Caco-2 (cell line): ENCODE results near the gene FBXL15. TPM values are rescaled to one million over a fixed set of nuclear protein-coding genes. Genes with fewer than 3 reads are reported as not detected.

ENCODE experiments used
- BruUV-seq: library from RNA; stranded (reverse); fragments of 400-500 nt; replicated peaks from 2 replicates; lab custom pipeline; 2021; lab: Mats Ljungman, UMichigan
- CTCF ChIA-PET: fragments of 300-600 bp; sonication (Branson Sonifier 250); formaldehyde crosslinking; loops from one replicate; lab custom pipeline; 2022; ENCODE audit warnings: antibody characterized with exemption; lab: Charles Lee
- POLR2A ChIA-PET: fragments of 300-600 bp; sonication (Branson Sonifier 250); formaldehyde crosslinking; loops from one replicate; lab custom pipeline; 2022; ENCODE audit warnings: antibody characterized with exemption; lab: Charles Lee
- DNase-seq, 2 experiments: peaks; one replicate each; pipeline versions ENCODE4 v3.0.0 to v3.0.0-alpha.2; 2020 to 2022
- H3K27me3 ChIP-seq: replicated peaks from 2 replicates; pipeline ENCODE4 v1.6.0; 2011; ENCODE audit warnings: low read length; ENCODE audit not compliant: control insufficient read depth, insufficient read depth
- H3K36me3 ChIP-seq: 2 replicates; pipeline ENCODE4 v1.5.1; 2011; ENCODE audit warnings: low read length; ENCODE audit not compliant: control insufficient read depth, insufficient read depth
- H3K4me1 ChIP-seq: fragments of 250-450 bp; sonication (Bioruptor Pico); 2 replicates; pipeline ENCODE4 v1.5.1; 2020; ENCODE audit warnings: mild to moderate bottlenecking
- H3K4me3 ChIP-seq: 2 replicates; pipeline ENCODE4 v1.5.1; 2011; ENCODE audit warnings: low read depth, mild to moderate bottlenecking, control low read depth, low read length
- H3K9me3 ChIP-seq: fragments of 250-450 bp; sonication (Bioruptor Pico); 2 replicates; pipeline ENCODE4 v1.5.1; 2020; ENCODE audit warnings: mild to moderate bottlenecking, moderate library complexity
- H3K27ac Mint-ChIP-seq: one replicate; pipeline ENCODE4 v1.8.0; 2022; ENCODE audit warnings: mixed read lengths; ENCODE audit not compliant: unreplicated experiment
- H3K27me3 Mint-ChIP-seq: one replicate; pipeline ENCODE4 v1.8.0; 2022; ENCODE audit warnings: mixed read lengths; ENCODE audit not compliant: insufficient read depth, unreplicated experiment
- H3K36me3 Mint-ChIP-seq: one replicate; pipeline ENCODE4 v1.8.0; 2022; ENCODE audit warnings: mild to moderate bottlenecking, mixed read lengths; ENCODE audit not compliant: insufficient read depth, unreplicated experiment
- H3K4me1 Mint-ChIP-seq: one replicate; pipeline ENCODE4 v1.8.0; 2022; ENCODE audit warnings: low read depth, mixed read lengths; ENCODE audit not compliant: unreplicated experiment
- H3K4me3 Mint-ChIP-seq: one replicate; pipeline ENCODE4 v1.8.0; 2022; ENCODE audit warnings: mild to moderate bottlenecking, moderate library complexity, mixed read lengths; ENCODE audit not compliant: unreplicated experiment
- H3K9me3 Mint-ChIP-seq: one replicate; pipeline ENCODE4 v1.8.0; 2022; ENCODE audit warnings: mixed read lengths; ENCODE audit not compliant: unreplicated experiment
- intact Hi-C: fragments of 100-400 bp; cut with micrococcal nuclease; formaldehyde crosslinking; loops from one replicate; pipeline ENCODE4 v1.10.0; 2022; ENCODE audit not compliant: unreplicated experiment
- total RNA-seq: library from RNA; stranded (reverse); gene quantifications from 2 replicates; pipeline ENCODE4 v1.2.3, GENCODE V29; 2022
- TF ChIP-seq, protein P1 (sequence below), 2 experiments: fragments of 200-600 bp in 1 of 2; IDR thresholded peaks; 1 replicate in 1 of 2; 2 replicates in 1 of 2; pipeline versions ENCODE4 v1.5.1 to v1.8.0; 2011 to 2022; ENCODE audit warnings: antibody characterized with exemption in 1 of 2, control low read depth in 1 of 2, inconsistent platforms in 1 of 2, low read depth in 1 of 2, low read length in 1 of 2, mild to moderate bottlenecking in 1 of 2, moderate library complexity in 1 of 2; ENCODE audit not compliant: insufficient read depth in 1 of 2, severe bottlenecking in 1 of 2, unreplicated experiment in 1 of 2

The FBXL15 gene
- total RNA-seq, 1 experiment from 2014 or later: 7.9 TPM

DNA sequence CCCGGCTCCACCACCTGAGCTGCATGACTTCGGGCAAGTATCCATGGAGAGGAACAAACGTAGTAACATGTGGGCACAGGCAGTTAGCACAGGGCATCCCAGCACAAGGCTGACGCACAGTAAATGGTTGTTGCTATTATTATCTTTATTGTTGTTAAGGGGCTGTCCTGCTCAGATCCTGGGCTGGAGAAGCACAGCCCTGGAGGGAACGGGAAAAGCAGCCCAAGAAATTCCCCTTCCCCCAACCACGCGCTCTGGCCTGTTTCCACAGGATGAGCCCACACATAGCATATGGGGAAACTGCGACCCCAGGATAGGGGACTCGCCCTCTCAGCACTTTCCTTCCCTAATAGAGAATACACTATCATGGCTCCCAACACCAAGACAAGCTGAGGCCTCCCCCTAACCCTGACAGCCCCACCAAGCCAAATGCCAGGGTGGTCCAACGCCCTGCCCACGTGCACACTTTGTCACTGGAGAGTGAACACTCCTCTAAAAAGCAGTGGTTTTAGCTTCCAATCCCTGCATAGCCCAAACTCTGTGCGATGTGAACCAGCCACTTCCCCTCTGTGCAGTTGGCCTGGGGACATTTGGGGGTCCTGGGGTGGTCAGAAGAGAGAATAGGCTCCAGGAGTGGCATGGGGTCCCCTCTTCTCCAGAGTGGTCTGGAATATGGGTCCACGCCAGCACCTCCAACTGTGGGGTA is 13.1 kb upstream of the FBXL15 start:
- CTCF ChIA-PET: interaction anchor here (0.6 to 1.6 kb wide), 2 partner anchors 56 to 178 kb away, joined by 4 to 8 read pairs; no protein-coding TSS in a partner anchor
- TF ChIP-seq, protein P1, sequence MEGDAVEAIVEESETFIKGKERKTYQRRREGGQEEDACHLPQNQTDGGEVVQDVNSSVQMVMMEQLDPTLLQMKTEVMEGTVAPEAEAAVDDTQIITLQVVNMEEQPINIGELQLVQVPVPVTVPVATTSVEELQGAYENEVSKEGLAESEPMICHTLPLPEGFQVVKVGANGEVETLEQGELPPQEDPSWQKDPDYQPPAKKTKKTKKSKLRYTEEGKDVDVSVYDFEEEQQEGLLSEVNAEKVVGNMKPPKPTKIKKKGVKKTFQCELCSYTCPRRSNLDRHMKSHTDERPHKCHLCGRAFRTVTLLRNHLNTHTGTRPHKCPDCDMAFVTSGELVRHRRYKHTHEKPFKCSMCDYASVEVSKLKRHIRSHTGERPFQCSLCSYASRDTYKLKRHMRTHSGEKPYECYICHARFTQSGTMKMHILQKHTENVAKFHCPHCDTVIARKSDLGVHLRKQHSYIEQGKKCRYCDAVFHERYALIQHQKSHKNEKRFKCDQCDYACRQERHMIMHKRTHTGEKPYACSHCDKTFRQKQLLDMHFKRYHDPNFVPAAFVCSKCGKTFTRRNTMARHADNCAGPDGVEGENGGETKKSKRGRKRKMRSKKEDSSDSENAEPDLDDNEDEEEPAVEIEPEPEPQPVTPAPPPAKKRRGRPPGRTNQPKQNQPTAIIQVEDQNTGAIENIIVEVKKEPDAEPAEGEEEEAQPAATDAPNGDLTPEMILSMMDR (IDR thresholded peaks at IDR 0.05; ENCODE audit: insufficient read depth in 1 of 2, low read depth in 1 of 2, low read length in 1 of 2, severe bottlenecking in 1 of 2, unreplicated experiment in 1 of 2): no peak
- H3K4me3 Mint-ChIP-seq: peak overlapping the region; percentile 17
- no peak overlapping the region for H3K27ac Mint-ChIP-seq
- intact Hi-C loops: no loop called here
- no peaks in the 10 kb centered on the region for H3K36me3 ChIP-seq
- no TSS peak for BruUV-seq
- peaks cover under 1% of the 10 kb centered on the region for H3K4me1 Mint-ChIP-seq
- no peaks in the 10 kb centered on the region for H3K9me3 ChIP-seq
- H3K27me3 Mint-ChIP-seq: peaks cover 16% of the 10 kb centered on the region
- no peaks in the 10 kb centered on the region for H3K9me3 Mint-ChIP-seq
- POLR2A ChIA-PET: interaction anchor here (1.0 kb wide), 1 partner anchor 12 kb away, joined by 6 read pairs; the partner anchor contains the start of gene NFKB2
- H3K36me3 Mint-ChIP-seq: peaks cover 7% of the 10 kb centered on the region
- DNase-seq: no peak
- peaks cover under 1% of the 10 kb centered on the region for H3K4me1 ChIP-seq
- H3K27me3 ChIP-seq: no peaks in the 10 kb centered on the region
- H3K4me3 ChIP-seq: no peak overlapping the region

DNA sequence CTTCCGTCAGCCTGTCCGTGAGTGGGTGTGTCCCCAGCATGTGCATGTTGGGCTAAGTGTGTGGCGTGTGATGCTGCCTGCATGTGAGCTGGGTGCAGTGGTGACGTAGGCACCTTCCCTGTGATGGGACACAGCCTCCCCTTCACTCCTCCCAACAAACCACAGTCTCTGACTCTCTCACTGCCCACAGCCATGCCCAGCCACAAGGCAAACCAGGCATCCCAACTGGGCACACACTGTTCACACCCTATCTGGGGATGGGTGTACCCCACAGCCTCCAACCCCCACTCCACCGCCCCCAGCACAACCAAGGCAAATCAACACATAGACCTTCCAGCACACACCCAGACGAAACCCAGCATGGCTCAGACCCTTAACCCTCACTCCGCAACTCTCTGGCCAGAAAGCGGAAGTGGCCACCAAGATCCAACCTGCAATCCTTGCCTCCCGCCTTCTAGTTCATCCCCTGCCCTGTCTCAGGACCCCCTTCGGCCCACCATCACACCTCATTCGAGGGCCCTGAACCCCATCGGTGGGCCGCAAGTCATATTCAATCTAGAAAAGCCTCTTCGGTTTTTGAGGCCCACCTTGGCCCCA is 12.4 kb upstream of the FBXL15 start:
- ChIA-PET CTCF (no interaction called here), POLR2A (no interaction called here)
- DNase-seq: no peak
- BruUV-seq: no TSS peak
- intact Hi-C loops: no loop called here
- H3K27me3 ChIP-seq: peaks cover 1% of the 10 kb centered on the region; the same call in 1 of the 2 replicates
- no peaks in the 10 kb centered on the region for H3K9me3 ChIP-seq
- H3K36me3 ChIP-seq: no peaks in the 10 kb centered on the region
- peak overlapping the region; percentile 17 for H3K4me3 Mint-ChIP-seq
- H3K36me3 Mint-ChIP-seq: peaks cover 7% of the 10 kb centered on the region
- no peaks in the 10 kb centered on the region for H3K4me1 Mint-ChIP-seq
- H3K4me1 ChIP-seq: no peaks in the 10 kb centered on the region
- TF ChIP-seq, protein P1 (IDR thresholded peaks at IDR 0.05; ENCODE audit: insufficient read depth in 1 of 2, low read depth in 1 of 2, low read length in 1 of 2, severe bottlenecking in 1 of 2, unreplicated experiment in 1 of 2): no peak
- H3K4me3 ChIP-seq: peak overlapping the region; percentile 49
- H3K27ac Mint-ChIP-seq: no peak overlapping the region
- peaks cover 16% of the 10 kb centered on the region for H3K27me3 Mint-ChIP-seq
- H3K9me3 Mint-ChIP-seq: no peaks in the 10 kb centered on the region

DNA sequence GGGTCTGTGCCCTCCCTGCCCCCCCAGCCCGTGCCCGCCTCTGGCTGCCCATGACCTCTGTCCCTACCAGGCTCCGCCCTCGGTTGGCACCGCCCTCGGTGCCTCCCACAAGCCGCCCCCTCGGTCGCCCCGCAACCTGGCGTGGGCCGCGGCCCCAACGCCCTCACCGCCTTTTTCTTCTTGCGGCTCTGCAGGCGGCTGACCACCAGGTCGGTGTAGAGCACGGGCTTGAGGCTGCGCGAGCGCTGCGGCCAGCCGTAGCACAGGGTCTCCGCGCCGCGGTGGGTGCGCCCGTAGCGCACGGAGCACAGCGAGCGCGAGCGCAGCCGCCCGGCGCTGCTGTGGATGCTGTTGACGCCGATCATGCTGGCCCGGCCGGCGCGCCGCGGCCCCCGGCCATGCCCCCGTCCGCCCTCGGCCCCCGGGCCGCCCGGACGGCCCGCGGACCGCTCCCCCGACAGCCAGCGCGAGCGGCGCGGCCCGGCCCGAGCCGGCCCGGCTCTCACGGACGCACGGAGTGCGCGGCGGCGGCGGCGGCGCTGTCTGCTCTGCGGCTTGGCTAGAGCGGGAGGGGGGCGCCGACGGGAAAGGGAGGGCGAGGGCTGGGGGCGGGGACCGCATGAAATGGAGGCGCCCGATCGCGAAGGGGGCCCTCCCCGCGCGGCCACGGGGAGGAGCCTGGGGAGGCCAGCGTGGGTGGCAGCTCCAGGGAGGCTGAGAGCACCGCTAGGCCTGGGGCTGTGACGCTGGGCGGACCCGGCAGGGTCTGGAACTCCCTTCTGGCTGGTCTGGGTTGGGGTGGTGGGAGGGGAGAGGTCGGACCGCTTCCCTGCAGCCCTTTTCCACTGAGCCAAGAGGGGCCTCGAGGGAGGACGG is 11.7 kb upstream of the FBXL15 start:
- peak in 1 of 2 experiments; percentile 47 for DNase-seq
- CTCF ChIA-PET: interaction anchor here (0.7 to 1.4 kb wide), 3 partner anchors 13 to 24 kb away, joined by 4 to 6 read pairs (median 4); no protein-coding TSS in a partner anchor
- H3K36me3 ChIP-seq: no peaks in the 10 kb centered on the region
- peaks cover 1% of the 10 kb centered on the region; the same call in 1 of the 2 replicates for H3K27me3 ChIP-seq
- TF ChIP-seq, protein P1 (IDR thresholded peaks at IDR 0.05; ENCODE audit: insufficient read depth in 1 of 2, low read depth in 1 of 2, low read length in 1 of 2, severe bottlenecking in 1 of 2, unreplicated experiment in 1 of 2): no peak
- H3K4me3 ChIP-seq: peak overlapping the region; percentile 49
- BruUV-seq: no TSS peak
- intact Hi-C loops: no loop called here
- Mint-ChIP-seq H3K4me1 (no peaks in the 10 kb centered on the region), H3K27ac (no peak overlapping the region), H3K27me3 (peaks cover 16% of the 10 kb centered on the region), H3K9me3 (no peaks in the 10 kb centered on the region), H3K36me3 (peaks cover 1% of the 10 kb centered on the region), H3K4me3 (peak overlapping the region; percentile 61)
- POLR2A ChIA-PET: no interaction called here
- no peaks in the 10 kb centered on the region for H3K9me3 ChIP-seq
- H3K4me1 ChIP-seq: no peaks in the 10 kb centered on the region
